NCI-H510A treated with DMSO at 0.1 percent for 48 hours (cell line): ENCODE measurements around the gene LINGO3.

ENCODE experiments used
- DNase-seq: peaks from one replicate; lab custom pipeline; 2025; lab: John Stamatoyannopoulos, UW

LINGO3 gene

DNA sequence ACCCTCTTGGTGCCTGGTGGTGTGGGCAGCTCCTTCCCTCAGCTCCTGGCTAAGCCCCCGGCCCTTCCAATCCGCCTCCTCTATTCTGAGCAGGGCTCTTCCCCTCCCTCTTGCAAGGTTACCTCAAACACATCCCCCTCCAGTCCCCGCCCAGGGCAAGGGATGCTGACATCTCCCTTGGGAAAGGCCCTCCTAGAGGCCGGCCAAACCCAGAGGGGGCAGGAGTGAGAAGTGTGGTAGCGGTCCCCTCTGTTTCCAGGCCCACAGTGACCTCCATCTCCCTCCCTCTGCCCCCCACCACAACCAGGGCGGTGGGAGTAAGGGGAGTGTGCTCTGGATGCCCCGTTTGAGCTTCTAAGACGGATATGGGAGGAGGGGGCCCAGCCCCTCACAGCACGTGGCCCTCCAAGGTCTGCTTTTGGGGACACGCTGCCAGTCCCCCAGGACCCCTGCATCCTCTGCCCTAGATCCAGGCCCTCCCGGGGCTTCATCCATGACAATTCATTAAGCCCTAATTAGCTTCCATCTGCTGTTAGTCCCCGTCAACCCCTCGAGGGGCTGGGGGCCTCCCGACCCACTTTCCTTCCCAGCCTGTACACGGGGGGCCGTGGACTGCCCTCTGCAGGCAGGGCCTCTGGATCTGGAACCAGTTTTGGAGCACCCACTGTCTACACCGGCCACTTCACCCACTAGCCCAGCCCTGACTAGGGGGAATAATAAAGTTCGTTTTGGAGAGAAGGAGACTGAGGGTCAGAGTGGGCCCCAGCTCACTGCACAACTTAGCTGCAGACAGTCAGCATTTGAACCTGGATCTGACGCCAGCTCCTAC, 2.3 kb downstream of the LINGO3 start:
- DNase-seq: no peak

DNA sequence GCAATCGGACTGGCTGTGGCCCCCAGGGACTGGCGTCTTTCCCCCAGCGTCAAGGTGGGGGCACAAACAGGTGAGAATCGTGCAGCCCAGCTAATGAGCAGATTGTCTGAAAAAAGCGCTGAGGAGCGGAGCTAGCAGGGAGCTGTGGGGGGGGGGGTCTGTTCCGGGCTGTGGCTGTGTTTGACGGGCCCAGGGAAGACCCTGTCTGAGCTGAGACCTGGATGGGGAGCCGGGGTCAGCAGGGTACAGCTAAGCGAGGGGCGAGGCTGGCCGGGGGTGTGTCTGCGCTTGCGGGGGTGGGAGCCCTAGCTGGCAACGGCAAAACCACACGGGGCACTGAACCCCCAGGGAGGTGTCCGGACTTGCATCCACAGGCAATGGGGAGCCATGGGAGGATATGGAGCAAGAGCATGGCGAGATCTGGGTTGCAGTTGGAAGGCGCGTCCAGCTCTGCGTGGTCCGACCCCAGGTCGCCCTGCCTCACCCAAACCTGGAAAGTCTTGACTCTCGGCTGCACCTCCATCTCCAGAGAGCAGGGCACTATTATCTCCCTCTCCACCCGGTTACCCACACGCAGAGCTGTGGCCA, 4.6 kb downstream of the LINGO3 start:
- DNase-seq: no peak

DNA sequence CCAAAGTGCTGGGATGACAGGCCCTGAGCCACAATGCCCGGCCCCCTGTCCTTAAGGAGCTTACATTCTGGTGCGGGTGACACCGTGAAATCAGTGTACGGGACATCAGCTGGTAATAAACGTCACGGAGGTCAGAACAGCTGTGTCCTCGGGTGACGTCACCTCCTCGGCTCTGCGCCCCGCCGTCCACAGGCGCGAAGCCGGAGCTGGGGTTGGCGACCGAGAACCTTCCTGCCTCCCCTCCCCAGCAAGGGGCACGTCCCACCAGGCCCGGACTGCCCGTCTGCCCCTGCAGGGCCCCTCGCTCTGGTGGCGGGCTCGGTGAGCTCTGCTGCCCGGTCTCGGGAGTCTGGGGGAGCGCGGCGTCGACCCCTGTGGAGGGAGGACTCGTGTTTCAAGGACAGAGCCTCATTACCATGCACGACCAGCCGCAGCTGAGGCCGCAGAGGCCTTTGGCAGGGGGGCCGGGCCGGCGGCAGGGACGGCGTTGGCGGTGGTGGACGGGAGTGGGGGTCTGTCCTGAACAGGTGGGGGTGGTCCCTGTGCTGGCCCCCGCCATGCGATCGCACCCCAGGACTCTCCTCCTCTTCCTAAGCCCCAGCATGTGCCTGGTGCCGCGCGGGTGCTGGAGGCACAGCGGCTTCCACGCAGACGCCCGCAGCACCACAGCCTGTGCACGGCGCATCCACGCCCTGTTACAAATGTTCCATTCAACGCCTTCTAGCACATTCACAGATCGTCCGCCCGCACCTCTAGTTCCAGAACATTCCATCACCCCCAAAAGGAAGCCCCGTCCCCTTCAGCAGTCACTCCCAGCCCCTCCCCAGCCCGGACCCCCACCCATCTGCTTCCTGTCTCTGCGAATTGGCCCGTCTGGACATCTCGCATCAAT, 5.4 kb downstream of the LINGO3 start:
- DNase-seq: no peak

DNA sequence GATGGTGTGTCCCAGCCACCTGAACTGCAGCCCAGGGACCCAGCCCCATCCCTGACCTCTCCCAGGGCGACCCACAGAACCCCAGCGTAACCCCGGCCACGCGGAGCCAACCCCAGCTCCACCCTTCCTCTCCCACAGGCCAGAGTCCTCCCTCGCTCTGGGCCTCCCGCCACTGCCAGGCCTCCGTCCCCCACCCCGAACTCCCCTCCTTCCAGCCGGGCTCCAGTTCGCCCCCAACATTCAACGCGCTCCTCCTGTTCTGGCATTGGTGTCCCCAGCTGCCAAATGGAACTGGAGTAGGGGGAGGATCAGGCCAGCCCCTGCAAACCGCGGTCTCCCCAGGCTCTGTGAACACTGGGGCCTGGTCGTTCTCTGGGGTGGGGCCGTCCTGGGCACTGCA, 7.4 kb downstream of the LINGO3 start:
- no peak for DNase-seq

DNA sequence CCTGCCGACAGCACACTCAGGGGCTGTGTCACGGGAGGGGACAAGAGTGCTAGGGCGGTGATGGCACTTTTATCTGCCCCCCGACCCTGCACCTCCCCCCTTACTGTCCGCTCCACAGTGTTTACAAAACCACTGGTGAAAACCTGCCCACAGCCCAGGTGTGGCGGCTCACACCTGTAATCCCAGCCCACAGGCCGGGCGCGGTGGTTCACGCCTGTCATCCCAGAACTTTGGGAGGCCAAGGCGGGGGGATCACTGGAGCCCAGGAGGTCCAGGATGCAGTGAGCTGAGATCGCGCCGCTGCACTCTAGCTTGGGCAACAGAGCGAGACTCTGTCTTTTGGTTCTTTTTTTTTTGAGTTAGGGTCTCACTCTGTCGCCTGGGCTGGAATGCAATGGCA, 11.8 kb downstream of the LINGO3 start:
- no peak for DNase-seq

DNA sequence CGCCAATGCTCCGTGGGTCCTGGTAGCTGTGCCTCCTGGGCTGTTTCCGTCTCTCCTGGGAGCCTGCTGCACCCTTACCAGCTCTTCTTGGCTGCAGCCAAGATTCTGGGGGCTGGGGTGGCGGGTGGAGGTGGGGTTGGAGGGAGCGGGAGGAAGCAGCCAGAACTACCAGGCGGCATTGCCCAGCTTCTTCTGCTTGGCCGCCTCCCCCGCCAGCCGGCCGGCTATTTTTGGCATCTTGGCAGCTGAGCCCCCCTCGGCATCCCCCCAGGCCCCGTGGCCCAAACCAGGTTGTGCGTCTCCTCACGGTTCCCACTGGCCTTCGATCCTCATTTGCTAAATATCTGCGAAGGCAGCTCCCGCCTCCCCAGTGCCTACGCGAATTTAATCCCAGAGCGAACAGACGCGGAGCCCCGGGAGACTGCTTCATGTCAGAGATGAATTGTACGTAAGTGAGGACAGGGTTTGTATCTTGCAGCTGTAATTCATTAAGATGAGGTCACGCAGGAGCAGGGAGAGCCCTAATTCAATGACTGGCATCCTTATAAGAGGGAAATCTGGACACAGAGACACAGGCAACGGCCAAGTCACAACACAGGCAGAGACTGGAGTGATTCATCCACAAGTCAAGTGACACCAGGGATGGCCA, 13.1 kb downstream of the LINGO3 start:
- DNase-seq: no peak

DNA sequence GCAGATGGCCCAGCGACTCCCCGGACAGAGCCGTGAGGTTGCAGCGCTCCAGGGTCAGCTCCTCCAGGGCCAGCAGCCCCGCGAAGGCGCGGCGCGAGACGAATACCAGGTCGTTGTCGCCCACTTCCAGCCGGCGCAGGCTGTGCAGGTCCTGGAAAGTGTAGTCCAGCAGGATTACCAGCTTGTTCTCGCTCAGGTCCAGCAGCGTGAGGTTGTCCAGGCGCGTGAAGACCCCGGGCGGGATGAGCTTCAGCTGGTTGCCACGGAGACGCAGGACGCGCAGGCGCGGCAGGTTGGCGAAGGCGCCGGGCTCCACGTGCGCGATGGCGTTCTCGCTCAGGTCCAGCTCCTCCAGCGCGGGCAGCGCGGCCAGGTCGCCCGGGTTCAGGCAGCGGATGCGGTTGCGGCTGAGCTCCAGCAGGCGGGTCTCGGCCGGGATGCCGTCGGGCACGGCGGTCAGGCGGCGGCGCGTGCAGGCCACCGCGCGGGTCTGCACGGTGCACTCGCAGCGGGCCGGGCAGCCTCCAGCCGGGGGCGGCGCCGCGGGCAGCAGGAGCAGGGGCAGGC, 16.7 kb downstream of the LINGO3 start:
- DNase-seq: no peak

DNA sequence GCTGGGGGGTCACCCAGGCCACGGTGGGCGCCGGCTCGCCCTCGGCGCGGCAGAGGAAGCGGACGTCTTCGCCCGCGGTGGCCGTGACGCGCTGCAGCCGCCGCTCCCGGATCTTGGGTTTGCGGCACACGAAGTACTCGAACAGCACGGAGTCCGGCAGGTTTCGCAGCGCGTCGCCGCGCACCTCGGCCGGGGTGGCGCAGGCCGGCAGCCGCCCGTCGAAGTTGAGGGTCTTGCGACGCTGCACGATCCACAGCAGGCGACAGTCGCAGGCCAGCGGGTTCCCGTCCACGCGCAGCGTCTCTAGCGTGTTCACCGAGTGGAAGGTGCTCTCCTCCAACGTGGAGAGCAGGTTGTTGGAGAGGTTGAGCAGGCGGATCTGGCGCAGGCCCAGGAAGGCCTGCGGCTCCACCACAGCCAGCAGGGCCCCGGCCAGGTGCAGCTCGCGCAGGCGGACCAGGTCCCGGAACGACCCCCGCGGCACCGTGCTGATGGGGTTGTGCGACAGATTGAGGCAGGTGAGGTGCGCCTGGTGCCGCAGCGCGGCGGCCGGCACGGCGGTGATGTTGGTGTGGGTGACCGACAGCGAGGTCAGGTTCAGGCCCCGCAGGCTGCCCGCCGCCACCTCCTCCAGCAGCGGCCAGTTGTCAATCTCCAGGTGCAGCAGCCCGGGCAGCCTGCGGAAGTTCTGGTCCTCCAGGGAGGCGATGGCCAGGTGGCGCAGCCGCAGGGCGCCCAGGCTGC, 17.3 kb downstream of the LINGO3 start:
- DNase-seq: no peak

DNA sequence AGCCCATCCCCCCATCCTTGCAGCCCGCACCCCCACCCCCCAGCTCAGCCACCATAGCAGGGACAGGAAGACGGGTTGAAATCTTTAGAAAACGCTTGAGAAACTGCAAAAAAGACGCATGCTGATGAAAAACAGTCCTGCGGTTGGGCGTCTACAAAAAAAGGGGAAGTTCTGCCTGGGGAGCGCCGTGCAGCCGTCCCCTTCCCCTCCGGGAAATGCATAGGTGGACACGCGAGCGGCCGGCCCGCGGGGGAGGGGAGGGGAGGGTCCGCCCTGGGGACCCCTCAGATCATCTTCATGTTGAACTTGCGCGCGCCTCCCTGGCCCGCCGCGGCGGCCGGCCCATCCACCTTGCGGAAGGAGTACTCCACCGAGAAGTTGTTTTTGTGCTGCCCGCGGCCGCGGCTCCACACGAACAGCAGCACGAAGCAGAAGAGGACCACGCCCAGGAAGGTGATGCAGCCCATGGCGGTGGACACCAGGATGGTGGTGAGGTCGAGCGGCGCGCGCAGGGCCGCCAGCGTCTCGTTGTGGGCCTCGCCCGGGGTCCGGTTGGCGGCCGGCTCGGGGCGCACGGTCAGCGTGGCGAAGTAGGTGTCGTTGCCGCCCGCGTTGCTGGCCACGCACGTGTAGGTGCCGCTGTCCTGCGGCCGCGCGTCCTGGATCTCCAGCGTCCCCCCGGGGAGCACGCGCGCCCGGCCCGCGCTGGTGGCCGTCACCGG, 18.1 kb downstream of the LINGO3 start:
- DNase-seq: no peak

DNA sequence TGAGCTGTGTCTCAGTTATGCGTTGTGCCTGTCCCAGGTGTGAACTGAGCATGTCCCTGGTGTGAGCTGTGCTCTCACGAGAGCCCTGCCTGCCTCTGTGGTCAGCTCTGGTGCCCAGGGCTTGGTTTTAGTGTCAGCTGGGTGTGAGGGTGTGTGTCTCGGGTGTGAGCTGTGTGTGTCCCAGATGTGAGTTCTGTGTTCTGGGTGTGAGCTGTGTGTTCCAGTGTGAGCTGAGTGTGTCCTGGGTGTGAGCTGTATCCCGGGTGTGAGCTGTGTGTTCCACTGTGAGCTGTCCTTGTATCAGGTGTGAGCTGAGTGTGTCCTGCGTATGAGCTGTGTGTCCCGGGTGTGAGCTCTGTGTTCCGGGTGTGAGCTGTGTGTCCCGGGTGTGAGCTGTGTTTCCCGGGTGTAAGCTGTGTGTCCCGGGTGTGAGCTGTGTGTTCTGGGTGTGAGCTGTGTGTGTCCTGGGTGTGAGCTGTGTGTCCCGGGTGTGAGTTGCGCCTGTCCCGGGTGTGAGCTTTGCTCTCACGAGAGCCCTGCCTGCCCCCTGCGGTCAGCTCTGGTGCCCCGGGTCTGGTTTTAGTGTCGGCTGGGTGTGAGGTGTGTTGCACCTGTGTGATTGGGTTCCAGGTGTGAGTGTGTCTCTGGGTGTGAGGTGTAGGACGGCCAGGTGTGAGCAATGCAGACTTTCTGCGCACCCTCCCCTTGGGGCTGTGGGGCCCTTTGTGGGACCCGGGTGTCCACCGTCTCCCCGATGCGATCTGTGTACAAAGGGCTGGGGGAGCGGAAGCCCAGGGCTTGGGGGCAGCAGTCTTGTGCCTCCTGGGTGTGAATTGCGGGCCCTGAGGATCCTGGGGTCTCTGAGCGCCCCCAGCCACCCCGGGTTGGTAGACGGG, 18.9 kb downstream of the LINGO3 start:
- DNase-seq: no peak

DNA sequence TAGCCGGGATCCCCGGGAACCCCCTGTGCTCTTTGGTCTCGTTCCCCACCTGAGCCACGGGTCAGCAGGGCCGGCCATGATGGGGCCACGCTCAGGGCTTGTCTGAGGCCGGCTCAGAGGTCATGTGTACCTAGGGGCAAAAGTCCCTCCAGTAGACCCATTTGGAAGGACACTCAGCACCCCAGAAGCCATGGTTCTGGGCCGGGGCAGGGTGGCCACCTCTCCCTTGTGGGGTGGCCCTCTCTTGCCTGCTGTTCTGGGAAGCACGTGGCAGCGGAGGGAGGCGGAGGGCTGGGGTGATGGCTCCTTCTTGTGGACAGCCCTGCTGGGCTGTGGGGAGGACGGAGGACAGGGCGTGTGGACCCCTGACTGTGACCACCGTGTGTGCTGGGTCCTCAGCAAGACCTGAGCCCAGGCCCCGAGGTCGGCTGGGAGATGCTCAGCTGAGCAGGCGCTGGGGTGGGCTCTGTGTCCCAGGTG, 19.6 kb downstream of the LINGO3 start:
- no peak for DNase-seq

DNA sequence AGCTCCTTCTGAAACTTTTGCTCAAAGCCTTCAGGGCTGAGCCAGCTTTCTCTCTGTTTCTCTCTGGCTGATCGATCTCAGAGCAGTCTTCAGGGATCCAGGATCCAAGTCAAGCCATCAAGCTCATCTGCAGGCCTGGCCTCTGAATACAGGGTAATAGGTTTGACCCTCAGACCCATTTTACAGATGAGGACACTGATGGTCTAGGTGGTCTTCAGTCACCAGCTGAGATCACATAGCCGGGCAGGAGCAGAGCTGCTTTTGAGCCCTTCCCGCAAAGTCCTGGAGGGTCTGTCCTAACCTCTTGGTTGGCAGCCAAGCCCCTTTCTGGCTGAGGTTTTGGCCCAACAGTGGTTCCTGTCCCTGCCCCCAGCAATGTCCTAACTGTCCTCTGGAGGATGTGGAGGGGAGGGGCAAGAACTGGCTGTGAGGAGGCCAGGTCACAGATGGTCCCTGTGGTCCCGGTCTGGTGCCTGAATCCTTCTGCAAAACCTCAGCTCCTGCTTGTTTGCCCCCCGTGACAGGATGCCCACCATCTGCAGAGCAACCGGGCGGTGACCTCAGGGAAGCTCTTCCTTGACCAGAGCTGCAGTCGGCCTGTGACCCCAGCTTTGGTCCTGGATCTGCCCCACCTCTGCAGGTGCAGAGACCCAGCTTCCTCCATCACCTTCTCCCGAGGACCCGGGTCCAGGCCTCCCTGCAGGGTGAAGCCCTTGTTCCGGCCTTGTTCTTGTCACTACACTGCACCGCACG, 20.2 kb downstream of the LINGO3 start:
- no peak for DNase-seq

DNA sequence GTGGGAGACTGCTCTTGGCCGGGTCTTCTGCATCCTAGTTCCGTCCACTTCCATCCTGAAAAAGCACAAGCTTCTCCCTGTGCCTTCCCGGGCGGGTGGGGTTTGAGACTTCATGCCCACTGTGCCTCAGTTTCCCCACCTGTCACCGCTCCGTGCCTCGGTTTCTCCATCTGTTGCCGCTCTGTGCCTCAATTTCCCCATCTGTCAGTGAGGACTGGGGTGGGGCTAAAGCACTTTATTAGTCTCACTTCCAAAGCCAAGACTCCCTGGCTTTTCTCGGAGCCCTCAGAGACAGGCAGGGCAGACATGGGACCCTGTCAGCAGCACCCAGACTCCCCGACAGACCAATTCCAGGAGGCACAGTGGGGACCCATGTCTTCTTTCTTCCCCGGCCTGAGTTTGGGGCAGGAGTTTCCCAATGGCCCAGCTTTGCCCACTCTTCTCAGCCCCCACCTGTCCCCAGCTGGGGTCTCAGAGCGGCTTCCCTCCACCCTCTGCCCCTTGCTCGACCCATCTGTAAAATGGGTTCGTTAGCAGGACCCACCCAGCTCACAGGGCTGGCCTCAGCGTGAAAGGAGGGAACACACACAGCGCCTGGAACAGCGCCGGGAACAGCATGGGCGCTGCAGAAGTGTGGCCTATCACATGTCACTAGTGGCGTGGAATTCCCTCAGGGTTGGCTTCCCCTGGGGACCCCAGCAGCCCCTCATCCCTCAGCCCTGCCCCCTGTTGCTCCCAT, 21.4 kb downstream of the LINGO3 start:
- no peak for DNase-seq

DNA sequence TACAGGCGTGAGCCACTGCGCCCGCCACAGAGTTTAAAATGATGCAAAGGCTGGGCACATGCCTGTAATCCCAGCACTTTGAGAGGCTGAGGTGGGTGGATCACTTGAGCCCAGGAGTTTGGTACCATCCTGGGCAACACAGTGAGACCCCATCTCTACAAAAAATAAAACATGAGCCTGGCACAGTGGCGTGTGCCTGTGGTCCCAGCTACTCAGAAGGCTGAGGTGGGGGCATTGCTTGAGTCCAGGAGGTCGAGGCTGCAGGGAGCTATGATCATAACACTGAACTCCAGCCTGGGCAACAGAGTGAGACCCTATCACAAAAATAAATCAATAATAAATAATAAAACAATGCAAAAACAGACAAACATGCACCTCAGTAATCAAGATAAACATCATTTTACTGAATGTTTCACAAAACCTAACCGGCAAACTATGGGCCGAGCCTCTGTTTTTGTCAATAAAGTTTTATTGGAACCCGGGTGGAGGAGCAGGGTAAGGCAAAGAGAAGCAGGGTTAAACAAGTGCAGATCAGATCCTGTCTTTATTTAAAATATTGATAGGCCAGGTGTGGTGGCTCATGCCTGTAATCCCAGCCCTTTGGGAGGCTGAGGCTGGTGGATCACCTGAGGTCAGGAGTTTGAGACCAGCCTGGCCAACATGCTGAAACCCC, 24.0 kb downstream of the LINGO3 start:
- no peak for DNase-seq

DNA sequence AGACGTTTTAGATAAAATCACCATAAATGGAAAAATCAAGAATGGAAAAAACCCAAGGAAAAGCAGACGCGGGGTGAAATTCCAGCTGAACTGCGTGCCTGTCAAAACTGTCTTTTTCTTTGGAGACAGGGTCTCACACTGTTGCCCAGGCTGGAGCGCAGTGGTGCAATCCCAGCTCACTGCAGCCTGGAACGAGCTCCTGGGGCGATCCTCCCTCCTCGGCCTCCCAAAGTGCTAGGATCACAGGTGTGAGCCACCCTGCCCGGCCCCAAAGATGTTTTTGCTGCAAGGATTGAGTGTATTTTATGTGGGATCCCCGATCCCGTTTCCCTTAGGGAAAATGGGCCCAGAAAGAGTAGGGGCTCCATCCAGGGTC, 25.1 kb downstream of the LINGO3 start:
- DNase-seq: no peak

DNA sequence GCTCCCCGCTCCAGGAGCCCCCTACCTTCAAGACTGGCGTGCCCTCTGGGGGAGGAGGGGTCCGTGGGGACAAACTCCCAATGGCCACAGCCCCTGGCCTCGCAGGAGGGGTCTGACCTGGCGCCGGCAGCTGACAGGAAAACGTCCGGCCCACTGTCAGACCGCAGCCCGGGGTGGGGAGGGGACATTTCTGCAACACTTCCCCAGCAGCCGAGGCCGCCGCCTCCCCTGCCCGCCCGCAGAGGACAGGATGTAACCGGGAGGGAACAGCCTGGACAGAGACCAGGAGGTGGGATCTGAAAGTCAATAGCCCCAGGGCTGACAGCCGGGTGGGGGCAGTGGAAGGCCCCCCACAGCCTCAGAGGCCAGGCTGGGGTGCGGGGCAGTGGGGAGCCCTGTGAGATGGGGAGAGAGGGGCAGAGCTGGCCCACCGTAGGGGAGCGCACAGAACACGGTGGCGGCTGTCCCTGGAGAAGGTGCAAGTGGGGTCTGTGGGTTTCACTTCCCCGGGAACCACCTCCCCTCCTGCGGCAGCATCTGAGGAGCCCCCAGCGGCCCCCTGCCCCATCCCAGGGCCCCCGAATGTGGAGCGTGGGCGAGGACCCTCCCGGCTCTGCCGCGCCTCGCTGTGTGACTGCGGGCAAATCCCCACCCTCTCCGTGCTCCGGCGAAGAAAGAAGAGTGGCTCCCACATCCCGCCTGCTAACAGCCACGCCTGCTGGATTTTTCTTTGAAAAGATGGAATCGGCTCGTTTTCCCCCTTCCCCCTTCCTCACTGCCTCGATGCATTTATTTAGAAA, 25.7 kb downstream of the LINGO3 start, which contains the start of gene PEAK3:
PEAK3 (minus strand) TSS at position 114 of the 800 bp plus-strand sequence. CDS start 1,244 bp downstream, outside the sequence.
- DNase-seq: no peak
